GM23338 (cell line): Measurements from ENCODE around the gene CWC27. TPM values are rescaled to one million over a fixed set of nuclear protein-coding genes. Genes with fewer than 3 reads are reported as not detected.

Experiments used
- ATAC-seq: fragments of 200-7000 bp; cut with Tn5 transposase; 3 replicates; pipeline ENCODE4 v1.9.1; 2020
- DNase-seq: peaks from one replicate; pipeline ENCODE4 v3.0.0-alpha.2; 2015; ENCODE audit warnings: low spot score
- H2AFZ ChIP-seq: fragments of 200-600 bp; sonication (generic); 2 replicates; pipeline ENCODE4 v1.8.0; 2016; ENCODE audit warnings: antibody characterized with exemption, mild to moderate bottlenecking, moderate library complexity
- H3F3A ChIP-seq: fragments of 200-600 bp; sonication (generic); replicated peaks from 2 replicates; pipeline ENCODE4 v1.8.0; 2017; ENCODE audit warnings: antibody characterized with exemption, mixed run types, low read depth
- H3K27ac ChIP-seq: fragments of 200-600 bp; sonication (generic); 2 replicates; pipeline ENCODE4 v1.6.1; 2016; ENCODE audit warnings: low read depth
- H3K27me3 ChIP-seq: fragments of 200-600 bp; sonication (generic); 2 replicates; pipeline ENCODE4 v1.8.0; 2016; ENCODE audit warnings: mild to moderate bottlenecking, mixed run types, moderate library complexity; ENCODE audit not compliant: insufficient read depth
- H3K36me3 ChIP-seq: fragments of 200-600 bp; sonication (generic); 2 replicates; pipeline ENCODE4 v1.8.0; 2016; ENCODE audit warnings: mild to moderate bottlenecking; ENCODE audit not compliant: insufficient read depth
- H3K4me1 ChIP-seq: fragments of 200-600 bp; sonication (generic); 2 replicates; pipeline ENCODE4 v1.8.0; 2016; ENCODE audit warnings: mild to moderate bottlenecking, moderate library complexity; ENCODE audit not compliant: insufficient read depth
- H3K4me2 ChIP-seq: fragments of 200-600 bp; sonication (generic); 2 replicates; pipeline ENCODE4 v1.7.1; 2017; ENCODE audit warnings: mixed run types
- H3K4me3 ChIP-seq: fragments of 200-600 bp; sonication (generic); 2 replicates; pipeline ENCODE4 v1.6.1; 2016; ENCODE audit warnings: mixed run types
- H3K79me2 ChIP-seq: fragments of 200-600 bp; sonication (generic); replicated peaks from 2 replicates; pipeline ENCODE4 v1.8.0; 2017; ENCODE audit warnings: mild to moderate bottlenecking; ENCODE audit not compliant: insufficient read depth
- H3K9me2 ChIP-seq: fragments of 200-600 bp; sonication (generic); 2 replicates; pipeline ENCODE4 v1.8.0; 2017; ENCODE audit not compliant: insufficient read depth
- H4K20me1 ChIP-seq: fragments of 200-600 bp; sonication (generic); replicated peaks from 2 replicates; pipeline ENCODE4 v1.8.0; 2017; ENCODE audit warnings: mild to moderate bottlenecking; ENCODE audit not compliant: insufficient read depth
- H3K27ac Mint-ChIP-seq: 2 replicates; pipeline ENCODE4 v1.8.0; 2020; ENCODE audit warnings: inconsistent platforms, mild to moderate bottlenecking, moderate library complexity, mixed read lengths
- H3K27me3 Mint-ChIP-seq: 3 replicates; pipeline ENCODE4 v1.8.0; 2022; ENCODE audit warnings: low read depth, mild to moderate bottlenecking, moderate library complexity, mixed read lengths, inconsistent platforms; ENCODE audit not compliant: insufficient read depth, poor library complexity
- H3K36me3 Mint-ChIP-seq: 3 replicates; pipeline ENCODE4 v1.8.0; 2021; ENCODE audit warnings: low read depth, mild to moderate bottlenecking, inconsistent platforms, moderate library complexity, mixed read lengths
- H3K4me1 Mint-ChIP-seq: 3 replicates; pipeline ENCODE4 v1.8.0; 2020; ENCODE audit warnings: mild to moderate bottlenecking, inconsistent platforms, mixed read lengths
- H3K4me3 Mint-ChIP-seq: 3 replicates; pipeline ENCODE4 v1.8.0; 2021; ENCODE audit warnings: moderate library complexity, mild to moderate bottlenecking, inconsistent platforms, mixed read lengths
- H3K9me3 Mint-ChIP-seq: 3 replicates; pipeline ENCODE4 v1.8.0; 2020; ENCODE audit warnings: moderate library complexity, mild to moderate bottlenecking, inconsistent platforms, mixed read lengths
- CTCF ChIP-seq, 2 experiments: fragments of 200-600 bp in 1 of 2; sonication (generic) in 1 of 2; conservative IDR thresholded peaks; 2 replicates each; pipeline versions ENCODE4 v1.5.1 to v1.6.1; 2016 to 2017; ENCODE audit warnings: antibody characterized with exemption in 2 of 2, low read depth in 2 of 2, mild to moderate bottlenecking in 2 of 2, moderate library complexity in 1 of 2
- ETS1 ChIP-seq: IDR thresholded peaks from 2 replicates; pipeline ENCODE4 v1.6.1; 2016; ENCODE audit warnings: antibody characterized with exemption
- JUNB ChIP-seq: IDR thresholded peaks from one replicate; pipeline ENCODE4 v1.6.1; 2016; ENCODE audit warnings: antibody characterized with exemption; ENCODE audit not compliant: unreplicated experiment
- STAT1 ChIP-seq: IDR thresholded peaks from one replicate; pipeline ENCODE4 v1.6.1; 2016; ENCODE audit warnings: antibody characterized with exemption; ENCODE audit not compliant: unreplicated experiment
- ZNF114 ChIP-seq: fragments of 250-450 bp; sonication (Bioruptor Pico); IDR thresholded peaks from 2 replicates; pipeline ENCODE4 v1.5.0; 2020; ENCODE audit warnings: mild to moderate bottlenecking, moderate library complexity
- ZNF462 ChIP-seq: fragments of 250-450 bp; sonication (Bioruptor Pico); IDR thresholded peaks from 2 replicates; pipeline ENCODE4 v1.5.0; 2020; ENCODE audit warnings: mild to moderate bottlenecking, moderate library complexity
- polyA plus RNA-seq: library from polyadenylated mRNA; unstranded; fragments of >200 nt; fragmentation: Nextera tagmentation; extraction: Ambion mirVana; gene quantifications from 2 replicates; pipeline ENCODE4 v1.2.1, GENCODE V29; 2016
- total RNA-seq: library from RNA; depleted of rRNA; stranded (reverse); fragments of >200 nt; shearing (Covaris generic); gene quantifications from 2 replicates; pipeline ENCODE4 v1.2.3, GENCODE V29; 2014

The CWC27 gene
- total and polyA plus RNA-seq, 2 experiments from 2014 or later = 27.7 to 115 TPM

GRCh38 chr5:65013166-65013565, 244.4 kb downstream of the CWC27 start:
- no peaks in the 10 kb centered on the region for H4K20me1 ChIP-seq
- H3K4me2 ChIP-seq = no peak overlapping the region
- Mint-ChIP-seq H3K4me3 (no peak overlapping the region), H3K9me3 (no peaks in the 10 kb centered on the region; the same call in 2 of the 3 replicates), H3K27ac (no peak overlapping the region), H3K36me3 (no peaks in the 10 kb centered on the region), H3K27me3 (peaks cover 4% of the 10 kb centered on the region), H3K4me1 (no peaks in the 10 kb centered on the region; the same call in 2 of the 3 replicates)
- no peak overlapping the region for H3K4me3 ChIP-seq
- no peaks in the 10 kb centered on the region for H3F3A ChIP-seq
- no peaks in the 10 kb centered on the region for H3K79me2 ChIP-seq
- H3K27ac ChIP-seq = no peak overlapping the region
- H3K9me2 ChIP-seq = no peaks in the 10 kb centered on the region
- ATAC-seq (no peak), DNase-seq (no peak)
- H3K27me3 ChIP-seq = no peaks in the 10 kb centered on the region
- H3K4me1 ChIP-seq = no peaks in the 10 kb centered on the region; the same call in 1 of the 2 replicates
- no peaks in the 10 kb centered on the region for H3K36me3 ChIP-seq
- TF ChIP-seq JUNB (no peak), ETS1 (no peak), ZNF462 (CRISPR knock-in tag) (no peak), CTCF (conservative IDR thresholded peaks at IDR 0.05; ENCODE audit: low read depth in 2 of 2) (no peak), ZNF114 (CRISPR knock-in tag) (no peak), STAT1 (no peak)
- H2AFZ ChIP-seq = no peak overlapping the region
